MM.1S (cell line): ENCODE measurements around the gene CDK5RAP1.

Source experiments
- DNase-seq: peaks from one replicate; pipeline ENCODE4 v3.0.0-alpha.2; 2015
- H2AFZ ChIP-seq: fragments of 300-600 bp; sonication (generic); 2 replicates; pipeline ENCODE4 v1.6.0; 2016; ENCODE audit warnings: antibody characterized with exemption, low read length
- H3F3A ChIP-seq: fragments of 300-600 bp; sonication (generic); 2 replicates; pipeline ENCODE4 v1.6.1; 2016; ENCODE audit warnings: mild to moderate bottlenecking, antibody characterized with exemption, low read length, moderate library complexity, mixed read lengths; ENCODE audit not compliant: insufficient read depth
- H3K27ac ChIP-seq: fragments of 300-600 bp; sonication (generic); 2 replicates; pipeline ENCODE4 v1.5.1; 2016; ENCODE audit warnings: mild to moderate bottlenecking, low read length
- H3K27me3 ChIP-seq: fragments of 300-600 bp; sonication (generic); replicated peaks from 2 replicates; pipeline ENCODE4 v1.6.0; 2016; ENCODE audit warnings: low read length; ENCODE audit not compliant: insufficient read depth
- H3K36me3 ChIP-seq: fragments of 300-600 bp; sonication (generic); replicated peaks from 2 replicates; pipeline ENCODE4 v1.6.1; 2016; ENCODE audit warnings: mild to moderate bottlenecking, low read length, mixed read lengths; ENCODE audit not compliant: insufficient read depth
- H3K4me1 ChIP-seq: fragments of 300-600 bp; sonication (generic); 2 replicates; pipeline ENCODE4 v1.6.1; 2016; ENCODE audit warnings: low read length, mixed read lengths
- H3K4me2 ChIP-seq: fragments of 300-600 bp; sonication (generic); 2 replicates; pipeline ENCODE4 v1.6.0; 2016; ENCODE audit warnings: low read depth, low read length
- H3K4me3 ChIP-seq: fragments of 300-600 bp; sonication (generic); 2 replicates; pipeline ENCODE4 v1.5.1; 2016; ENCODE audit warnings: low read length, mixed read lengths
- H3K79me2 ChIP-seq: fragments of 300-600 bp; sonication (generic); 2 replicates; pipeline ENCODE4 v1.6.1; 2016; ENCODE audit warnings: mixed run types, low read length, mixed read lengths
- H3K9ac ChIP-seq: fragments of 300-600 bp; sonication (generic); 2 replicates; pipeline ENCODE4 v1.6.1; 2016; ENCODE audit warnings: low read length, mixed read lengths
- H3K9me2 ChIP-seq: fragments of 300-600 bp; sonication (generic); replicated peaks from 2 replicates; pipeline ENCODE4 v1.6.1; 2016; ENCODE audit warnings: mild to moderate bottlenecking, low read length, mixed read lengths; ENCODE audit not compliant: insufficient read depth
- H3K9me3 ChIP-seq: fragments of 300-600 bp; sonication (generic); replicated peaks from 2 replicates; pipeline ENCODE4 v1.6.1; 2016; ENCODE audit warnings: mild to moderate bottlenecking, low read length, mixed read lengths; ENCODE audit not compliant: insufficient read depth
- H4K20me1 ChIP-seq: fragments of 300-600 bp; sonication (generic); 2 replicates; pipeline ENCODE4 v1.6.1; 2016; ENCODE audit warnings: mild to moderate bottlenecking, low read length, moderate library complexity, mixed read lengths; ENCODE audit not compliant: insufficient read depth
- EZH2 ChIP-seq: fragments of 300-600 bp; sonication (generic); optimal IDR thresholded peaks from 2 replicates; pipeline ENCODE3; 2017; ENCODE audit warnings: low read depth, mild to moderate bottlenecking, antibody characterized with exemption, low read length, mixed read lengths
- EZH2phosphoT487 ChIP-seq: fragments of 300-600 bp; sonication (generic); IDR thresholded peaks from 2 replicates; pipeline ENCODE4 v1.6.1; 2018; ENCODE audit warnings: antibody characterized with exemption, low read length
- TF ChIP-seq, protein P1 (sequence below): fragments of 300-600 bp; sonication (generic); IDR thresholded peaks from 2 replicates; pipeline ENCODE4 v1.5.1; 2016; ENCODE audit warnings: antibody characterized with exemption, low read length, mixed read lengths

Gene CDK5RAP1

DNA sequence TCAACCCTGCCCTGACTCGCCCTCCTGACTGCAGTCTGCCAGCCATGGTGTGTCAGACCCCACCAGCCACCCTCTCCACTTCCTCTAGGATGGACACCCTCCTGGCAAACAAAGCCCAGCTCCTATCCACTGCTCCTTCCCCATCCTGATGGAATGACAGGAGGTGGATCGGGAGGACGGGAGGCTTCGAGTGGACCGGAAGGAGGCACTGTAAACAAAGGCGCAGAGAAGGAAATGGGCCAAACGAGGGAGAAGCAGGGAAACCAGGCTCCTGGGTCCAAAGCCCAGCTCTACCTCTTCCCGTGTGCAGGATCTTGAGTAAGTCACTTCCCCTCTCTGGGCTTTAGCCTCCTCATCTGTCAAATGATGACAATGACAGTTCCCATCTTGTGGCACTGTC lies 78.1 kb downstream of the CDK5RAP1 start:
- Histone ChIP-seq H3K36me3 (no peaks in the 10 kb centered on the region), H2AFZ (no peak overlapping the region), H3K4me2 (no peak overlapping the region), H3K27ac (no peak overlapping the region), H3K9ac (no peak overlapping the region), H3K27me3 (peaks cover 40% of the 10 kb centered on the region), H3F3A (no peaks in the 10 kb centered on the region), H3K79me2 (no peaks in the 10 kb centered on the region), H3K9me2 (no peaks in the 10 kb centered on the region), H3K4me3 (no peak overlapping the region), H3K9me3 (no peaks in the 10 kb centered on the region), H3K4me1 (no peaks in the 10 kb centered on the region), H4K20me1 (no peaks in the 10 kb centered on the region)
- no peak for TF ChIP-seq EZH2phosphoT487
- no peak for TF ChIP-seq EZH2
- TF ChIP-seq, protein P1, sequence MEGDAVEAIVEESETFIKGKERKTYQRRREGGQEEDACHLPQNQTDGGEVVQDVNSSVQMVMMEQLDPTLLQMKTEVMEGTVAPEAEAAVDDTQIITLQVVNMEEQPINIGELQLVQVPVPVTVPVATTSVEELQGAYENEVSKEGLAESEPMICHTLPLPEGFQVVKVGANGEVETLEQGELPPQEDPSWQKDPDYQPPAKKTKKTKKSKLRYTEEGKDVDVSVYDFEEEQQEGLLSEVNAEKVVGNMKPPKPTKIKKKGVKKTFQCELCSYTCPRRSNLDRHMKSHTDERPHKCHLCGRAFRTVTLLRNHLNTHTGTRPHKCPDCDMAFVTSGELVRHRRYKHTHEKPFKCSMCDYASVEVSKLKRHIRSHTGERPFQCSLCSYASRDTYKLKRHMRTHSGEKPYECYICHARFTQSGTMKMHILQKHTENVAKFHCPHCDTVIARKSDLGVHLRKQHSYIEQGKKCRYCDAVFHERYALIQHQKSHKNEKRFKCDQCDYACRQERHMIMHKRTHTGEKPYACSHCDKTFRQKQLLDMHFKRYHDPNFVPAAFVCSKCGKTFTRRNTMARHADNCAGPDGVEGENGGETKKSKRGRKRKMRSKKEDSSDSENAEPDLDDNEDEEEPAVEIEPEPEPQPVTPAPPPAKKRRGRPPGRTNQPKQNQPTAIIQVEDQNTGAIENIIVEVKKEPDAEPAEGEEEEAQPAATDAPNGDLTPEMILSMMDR: no peak
- no peak for DNase-seq

DNA sequence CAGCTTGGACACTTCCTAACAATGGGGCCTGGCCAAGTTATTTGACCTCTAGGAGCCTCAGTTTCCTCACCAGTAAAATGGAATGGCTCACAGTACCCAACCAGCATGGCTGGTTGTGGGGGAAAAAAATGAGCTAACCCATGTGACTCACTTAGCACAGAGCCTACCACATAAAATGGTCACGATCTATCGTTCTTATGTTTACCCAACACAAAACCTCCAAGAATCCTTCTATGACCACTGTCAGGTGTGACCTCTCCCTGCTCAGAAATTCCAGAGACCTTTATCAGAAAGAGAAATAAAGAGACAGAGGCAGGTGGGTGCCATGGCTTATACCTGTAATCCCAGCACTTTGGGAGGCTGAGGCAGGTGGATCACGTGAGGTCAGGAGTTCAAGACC lies 78.9 kb downstream of the CDK5RAP1 start:
- Histone ChIP-seq H3K9me3 (no peaks in the 10 kb centered on the region), H3K79me2 (no peaks in the 10 kb centered on the region), H3K27me3 (peaks cover 42% of the 10 kb centered on the region)

DNA sequence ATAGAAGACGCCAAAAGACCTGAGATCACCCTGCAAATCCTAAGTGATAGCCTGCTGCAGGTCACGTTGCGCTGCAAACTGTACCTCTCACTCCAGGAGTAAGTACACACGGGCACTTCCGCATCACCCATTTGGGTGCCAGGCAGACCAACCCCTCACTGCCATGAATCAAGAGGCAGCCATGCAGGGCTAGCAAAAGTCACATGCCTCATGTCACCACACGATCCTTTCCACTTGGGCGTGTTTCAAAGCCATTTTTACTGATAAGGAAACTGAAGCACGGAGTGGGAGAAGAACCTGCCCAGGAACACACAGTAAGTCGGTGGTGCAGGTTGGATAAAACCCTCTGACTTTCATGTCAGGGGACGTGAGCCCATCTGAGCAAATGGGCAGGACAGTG lies 81.3 kb downstream of the CDK5RAP1 start:
- TF ChIP-seq EZH2 (no peak), EZH2phosphoT487 (no peak)
- TF ChIP-seq, protein P1: no peak
- Histone ChIP-seq H3K27ac (no peak overlapping the region), H3K4me3 (no peak overlapping the region), H3K9me2 (no peaks in the 10 kb centered on the region), H3K9ac (no peak overlapping the region), H2AFZ (no peak overlapping the region), H3F3A (no peaks in the 10 kb centered on the region), H3K79me2 (no peaks in the 10 kb centered on the region), H3K4me2 (no peak overlapping the region), H4K20me1 (no peaks in the 10 kb centered on the region), H3K36me3 (no peaks in the 10 kb centered on the region), H3K4me1 (no peaks in the 10 kb centered on the region), H3K27me3 (peaks cover 37% of the 10 kb centered on the region), H3K9me3 (no peaks in the 10 kb centered on the region)
- no peak for DNase-seq

More for the DNA sequence above, 78.9 kb downstream of the CDK5RAP1 start:
- Histone ChIP-seq H3K4me1 (no peaks in the 10 kb centered on the region), H3K9me2 (no peaks in the 10 kb centered on the region), H2AFZ (no peak overlapping the region), H4K20me1 (no peaks in the 10 kb centered on the region), H3K27ac (no peak overlapping the region), H3K4me3 (no peak overlapping the region), H3K4me2 (no peak overlapping the region), H3F3A (no peaks in the 10 kb centered on the region), H3K9ac (no peak overlapping the region), H3K36me3 (no peaks in the 10 kb centered on the region)
- no peak for TF ChIP-seq EZH2
- no peak for TF ChIP-seq EZH2phosphoT487
- TF ChIP-seq, protein P1: no peak
- no peak for DNase-seq
